Activated CD4-positive, CD25-positive, alpha-beta regulatory T cell (primary cell): ENCODE measurements around the gene ADSS1.
A peak's percentile ranks its signal among the peaks of the same experiment; 100 is the strongest.

ENCODE experiments used
- DNase-seq, 4 experiments: peaks; one replicate each; lab custom pipeline; 2025; lab: John Stamatoyannopoulos, UW

The ADSS1 gene

DNA sequence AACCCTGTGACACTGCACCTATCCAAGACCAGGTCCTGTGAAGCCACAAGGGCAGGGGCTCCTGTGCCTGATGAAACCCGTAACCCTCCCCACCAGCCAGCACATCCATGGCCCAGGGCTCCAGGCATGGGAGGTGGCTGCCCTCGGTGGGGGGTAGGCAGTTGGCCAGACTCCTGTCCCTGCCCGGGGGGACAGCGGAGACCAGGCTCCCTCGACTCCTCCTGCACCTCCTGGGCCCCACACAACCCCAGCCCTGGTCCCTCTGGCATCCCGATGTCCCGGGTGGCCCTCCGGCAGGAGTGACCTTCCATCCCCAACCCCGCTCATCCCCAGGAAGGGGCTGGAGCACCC lies 60.2 kb downstream of the ADSS1 start:
- DNase-seq = no peak

DNA sequence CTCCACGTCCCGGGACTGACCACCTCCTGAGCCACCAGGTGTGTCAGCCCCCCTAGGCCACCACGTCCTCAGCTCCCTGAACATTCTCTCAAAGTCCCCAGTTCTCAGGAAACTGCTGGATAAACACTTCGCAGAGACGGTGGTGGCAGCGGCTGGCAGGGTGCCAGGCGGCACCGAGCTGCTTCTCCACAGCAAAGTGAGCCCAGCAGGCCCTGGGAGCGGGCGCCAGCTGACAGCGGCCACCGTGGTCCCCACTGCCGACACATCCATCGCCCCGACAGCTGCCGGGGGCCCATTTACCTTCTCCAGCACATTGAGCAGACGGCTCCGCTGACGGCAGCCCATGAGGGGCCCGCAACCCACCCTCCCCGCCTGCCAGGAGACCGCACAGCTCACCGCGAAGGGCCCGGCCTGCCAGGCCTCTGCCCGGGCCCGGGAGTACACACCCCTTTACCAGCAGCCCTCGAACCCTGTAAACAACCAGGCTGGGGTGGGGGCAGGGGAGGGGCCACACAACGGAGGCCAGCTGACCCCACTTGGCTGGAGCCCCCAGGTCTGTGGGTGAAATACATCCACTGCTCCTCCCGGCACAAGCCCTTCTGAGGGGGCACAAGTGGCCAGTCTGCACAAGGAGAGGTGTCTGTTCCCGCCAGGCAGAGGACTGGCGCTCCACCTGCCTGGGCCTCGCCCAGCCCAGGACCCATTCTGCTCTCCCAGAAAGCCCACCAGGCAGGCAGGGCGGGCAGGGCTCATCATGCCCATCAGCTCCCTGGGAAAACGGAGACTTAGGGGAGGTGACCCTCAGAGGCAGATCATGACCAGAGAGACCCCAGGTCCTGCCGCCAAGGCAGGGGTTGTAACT lies 61.0 kb downstream of the ADSS1 start:
- no peak for DNase-seq

- no peak for DNase-seq
Observed at GRCh38 chr14:104785708-104786080, 61.7 kb downstream of the ADSS1 start.

DNA sequence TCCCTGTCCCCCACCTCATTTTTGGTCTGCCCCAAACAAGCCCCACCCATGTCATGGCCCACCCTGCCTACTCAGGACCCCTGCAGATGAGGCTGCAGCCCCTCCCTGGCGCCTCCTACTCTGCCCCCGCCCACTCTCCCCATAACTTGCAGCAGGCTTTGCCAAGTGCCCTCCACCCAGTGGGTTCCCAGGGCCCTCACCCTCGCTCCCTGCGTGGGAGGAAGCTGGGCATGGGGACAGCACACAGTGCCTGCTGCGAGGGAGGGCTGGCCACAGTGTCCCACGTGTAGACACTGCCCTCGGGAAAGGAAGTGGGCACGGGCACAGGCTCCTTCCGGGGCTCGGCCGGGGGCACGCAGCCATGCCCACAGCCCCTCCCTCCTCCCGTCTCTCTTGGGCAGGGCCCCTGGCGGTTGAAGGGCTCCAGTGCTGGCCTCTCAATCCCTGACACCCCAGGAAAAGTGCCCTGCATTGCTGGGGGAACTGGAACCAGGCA lies 62.1 kb downstream of the ADSS1 start:
- DNase-seq = no peak

GRCh38 chr14:104786726-104787675 lies 63.0 kb downstream of the ADSS1 start:
- no peak for DNase-seq

- no peak for DNase-seq
Observed at GRCh38 chr14:104787736-104788135, 63.7 kb downstream of the ADSS1 start.

DNA sequence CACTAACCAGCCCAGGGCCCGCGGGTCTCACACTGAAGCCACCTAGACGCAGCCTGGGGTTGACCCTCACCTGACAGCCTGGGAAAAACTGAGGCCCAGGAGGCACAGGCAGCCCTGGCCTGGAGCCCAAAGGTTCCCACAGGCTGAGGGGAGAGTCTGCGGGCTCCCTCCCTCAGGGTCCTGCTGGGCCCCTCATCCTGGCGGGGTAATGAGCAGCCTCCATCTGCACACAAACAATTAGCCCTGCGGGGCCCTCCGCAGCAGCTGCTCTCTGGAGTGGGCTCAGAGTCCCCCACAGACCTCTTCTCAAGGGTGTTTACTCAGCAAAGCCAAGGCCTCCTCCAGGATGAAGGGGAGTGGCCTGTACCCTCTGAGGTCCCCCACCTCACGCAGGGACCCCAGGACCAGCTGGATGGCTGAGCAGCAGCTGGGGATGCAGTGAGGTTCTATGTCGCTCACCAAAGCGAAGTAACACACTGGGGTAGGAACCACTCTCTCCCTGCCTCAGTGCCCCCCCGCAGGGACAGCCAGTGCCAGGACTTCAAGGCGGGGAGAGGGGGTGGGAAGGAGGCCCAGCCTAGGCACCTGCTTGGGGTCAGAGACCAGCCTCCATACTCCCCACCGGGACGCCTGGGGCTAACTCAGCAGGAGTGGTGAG lies 64.3 kb downstream of the ADSS1 start:
- no peak for DNase-seq

- no peak for DNase-seq
Observed at GRCh38 chr14:104788873-104789663, 65.0 kb downstream of the ADSS1 start.

- no peak for DNase-seq
Observed at GRCh38 chr14:104789752-104790743, 66.0 kb downstream of the ADSS1 start.

DNA sequence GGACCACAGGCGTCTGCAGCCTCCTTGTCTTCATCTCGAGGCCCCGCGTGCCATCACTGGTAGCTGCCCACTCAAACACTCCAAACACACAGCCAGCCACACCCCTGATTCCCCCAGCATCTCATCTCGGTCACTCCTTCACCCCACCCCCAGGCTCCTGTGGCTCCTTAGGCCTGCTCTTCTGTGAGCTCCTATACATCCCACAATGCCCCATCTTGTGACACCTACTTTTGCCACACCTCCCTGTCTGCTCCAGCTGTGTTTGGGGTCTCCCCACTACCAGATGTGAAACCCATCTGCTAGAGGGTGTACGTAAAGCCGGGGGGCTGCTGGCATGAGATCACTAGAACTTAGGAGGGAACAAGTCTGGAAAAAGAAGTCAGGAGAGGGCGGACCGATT lies 67.4 kb downstream of the ADSS1 start:
- no peak for DNase-seq

- no peak for DNase-seq
Observed at GRCh38 chr14:104792101-104792884, 68.3 kb downstream of the ADSS1 start.

- no peak for DNase-seq
Observed at GRCh38 chr14:104792945-104793702, 69.1 kb downstream of the ADSS1 start.

- no peak for DNase-seq
Observed at GRCh38 chr14:104793703-104793959, 69.6 kb downstream of the ADSS1 start.

GRCh38 chr14:104794099-104794498 lies 70.1 kb downstream of the ADSS1 start:
- no peak for DNase-seq

GRCh38 chr14:104794631-104794992 lies 70.6 kb downstream of the ADSS1 start:
- no peak for DNase-seq

DNA sequence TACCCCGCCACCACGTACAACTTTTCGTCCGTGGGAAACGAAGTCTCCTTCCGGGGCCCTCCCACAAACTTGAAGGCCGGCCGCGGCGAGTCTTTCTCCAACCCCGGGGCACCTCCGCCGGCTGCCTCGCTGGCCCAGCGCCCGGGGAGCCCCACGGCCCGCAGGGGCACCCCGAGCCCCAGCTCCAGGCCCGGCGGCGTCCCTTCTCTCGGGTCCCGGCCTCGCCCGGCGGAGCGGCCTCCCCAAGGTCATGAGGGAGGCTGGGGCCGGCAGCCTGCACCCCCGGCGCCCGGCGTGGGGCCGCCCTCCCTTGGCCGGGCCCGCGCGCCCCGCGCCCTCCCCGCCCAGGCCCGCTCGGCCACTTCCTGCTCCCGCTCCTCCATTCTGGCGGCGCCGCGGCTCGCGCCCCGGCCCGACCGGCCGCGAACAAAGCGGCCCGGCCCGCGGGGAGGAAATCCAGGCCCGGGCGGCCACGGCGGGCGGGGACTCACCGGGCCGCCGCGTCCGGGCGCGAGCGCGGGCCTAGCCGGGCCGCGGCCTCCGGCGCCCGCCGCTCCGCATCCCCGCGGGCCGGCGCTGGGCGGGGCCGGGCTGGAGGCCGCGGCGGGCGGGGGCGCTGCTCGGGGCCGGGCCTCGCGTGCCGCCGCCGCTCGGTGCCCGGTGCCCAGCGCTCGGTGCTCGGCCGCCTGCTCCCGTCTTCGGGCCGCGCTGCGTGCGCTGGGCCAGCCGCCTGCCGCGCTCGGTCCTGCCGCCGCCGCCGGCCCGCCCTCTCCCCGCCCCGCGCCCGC lies 71.2 kb downstream of the ADSS1 start, which contains the start of gene AKT1:
Gene AKT1, minus strand, starts transcription at position 756 of the 788 bp plus-strand sequence. CDS start 3,105 bp downstream, outside the sequence.
- no peak for DNase-seq

GRCh38 chr14:104795781-104796686 lies 72.0 kb downstream of the ADSS1 start:
- DNase-seq = peak; percentile 16 to 56 (median 36)
